Right lobe of liver (tissue), 6 donors: ENCODE measurements around the gene SLC10A1. TPM values are rescaled to one million over a fixed set of nuclear protein-coding genes. Genes with fewer than 3 reads are reported as not detected.

Source experiments
- ATAC-seq, 4 donors: fragments of 200-7000 bp; cut with Tn5 transposase; one replicate each; pipeline ENCODE4 v1.9.1; 2020; ENCODE audit warnings: mild to moderate bottlenecking in 4 of 4, moderate library complexity in 4 of 4
- DNase-seq, 3 donors: peaks; one replicate each; pipeline ENCODE4 v3.0.0-alpha.2; 2020
- H3K27ac ChIP-seq, 3 donors: fragments of 200-600 bp; one replicate each; pipeline ENCODE4 v1.8.0; 2022
- H3K27me3 ChIP-seq, 2 donors: fragments of 200-600 bp; one replicate each; pipeline ENCODE4 v1.8.0; 2022
- H3K36me3 ChIP-seq, 4 donors: fragments of 200-600 bp; sonication (generic) in 1 of 4; one replicate each; pipeline versions ENCODE4 v1.5.1 to v1.8.0; 2017 to 2022; ENCODE audit warnings: control low read depth in 1 of 4
- H3K4me1 ChIP-seq, 4 donors: fragments of 200-600 bp; sonication (generic) in 1 of 4; one replicate each; pipeline versions ENCODE4 v1.5.1 to v1.8.0; 2017 to 2022; ENCODE audit warnings: control low read depth in 1 of 4
- H3K4me3 ChIP-seq, 3 donors: fragments of 200-600 bp; one replicate each; pipeline ENCODE4 v1.8.0; 2022
- H3K9me3 ChIP-seq, 4 donors: fragments of 200-600 bp; sonication (generic) in 1 of 4; one replicate each; pipeline versions ENCODE4 v1.5.1 to v1.8.0; 2017 to 2022; ENCODE audit warnings: control low read depth in 1 of 4
- POLR2A ChIP-seq: fragments of 450-650 bp; IDR thresholded peaks from one replicate; pipeline ENCODE4 v1.6.1; 2017; ENCODE audit warnings: antibody characterized with exemption, mild to moderate bottlenecking
- WGBS: methylation state at CpG from one replicate; pipeline ENCODE4 v1.1.6; 2018; ENCODE audit warnings: low coverage, low lambda C conversion rate; ENCODE audit not compliant: insufficient coverage; ENCODE audit errors: missing lambda C conversion rate; 5-methylcytosine and 5-hydroxymethylcytosine counted together
- intact Hi-C, 2 donors: fragments of 100-400 bp; cut with DNase I; formaldehyde crosslinking; loops; one replicate each; pipeline versions ENCODE4 v1.11.2 to v1.14.1; 2022
- total RNA-seq, 6 experiments: library from RNA; depleted of rRNA in 2 of 6; stranded (reverse); fragments of >200 nt in 2 of 6; fragmentation: NEBNext Ultra II Directional in 3 of 6; extraction: Animal tissue kit (Norgen Biotek cat#: 25700) in 3 of 6; gene quantifications; one replicate each; pipeline versions ENCODE4 v1.1.0 to v1.2.4, GENCODE V29; 2016 to 2023
- TF ChIP-seq, protein P1 (sequence below), 4 donors: fragments of 200-600 bp in 3 of 4; fragments of 450-650 bp in 1 of 4; IDR thresholded peaks; one replicate each; pipeline versions ENCODE4 v1.5.1 to v1.8.0; 2016 to 2022; ENCODE audit warnings: antibody characterized with exemption in 4 of 4, mild to moderate bottlenecking in 2 of 4
- donor health status: DM: no; HTN: yes; CAD: no.
- donor health status: DM: no; HTN: no; CAD: no.
- donor health status: DM: no; HTN: no; CAD: no.
- donor health status: DM: no; HTN: yes; CAD: no.
- donor health status: DM: no; HTN: yes; CAD: no.

SLC10A1 gene
- total RNA-seq, 6 experiments from 2014 or later, result 61.5 to 260 (median 105) TPM

DNA sequence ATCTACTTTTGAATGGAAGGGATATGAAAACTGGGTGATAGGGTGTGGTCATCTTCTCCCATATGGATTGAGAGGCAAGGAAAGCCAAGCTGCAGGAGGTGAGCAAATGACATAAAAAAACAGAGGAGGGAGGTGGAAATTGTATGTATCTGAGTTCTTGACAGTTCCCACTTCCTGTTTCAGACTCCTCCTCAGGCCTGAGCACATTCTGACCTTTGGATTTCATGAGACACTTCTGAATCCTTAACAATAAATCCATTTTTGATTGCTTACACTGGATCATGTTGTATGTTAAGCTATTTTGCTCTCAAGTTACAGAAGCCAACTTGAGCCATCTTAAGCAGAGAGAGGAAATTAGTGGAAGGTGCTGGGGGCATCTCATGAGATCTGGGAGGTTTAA is 41.7 kb downstream of the SLC10A1 start:
- no peak for TF ChIP-seq POLR2A
- TF ChIP-seq, protein P1, sequence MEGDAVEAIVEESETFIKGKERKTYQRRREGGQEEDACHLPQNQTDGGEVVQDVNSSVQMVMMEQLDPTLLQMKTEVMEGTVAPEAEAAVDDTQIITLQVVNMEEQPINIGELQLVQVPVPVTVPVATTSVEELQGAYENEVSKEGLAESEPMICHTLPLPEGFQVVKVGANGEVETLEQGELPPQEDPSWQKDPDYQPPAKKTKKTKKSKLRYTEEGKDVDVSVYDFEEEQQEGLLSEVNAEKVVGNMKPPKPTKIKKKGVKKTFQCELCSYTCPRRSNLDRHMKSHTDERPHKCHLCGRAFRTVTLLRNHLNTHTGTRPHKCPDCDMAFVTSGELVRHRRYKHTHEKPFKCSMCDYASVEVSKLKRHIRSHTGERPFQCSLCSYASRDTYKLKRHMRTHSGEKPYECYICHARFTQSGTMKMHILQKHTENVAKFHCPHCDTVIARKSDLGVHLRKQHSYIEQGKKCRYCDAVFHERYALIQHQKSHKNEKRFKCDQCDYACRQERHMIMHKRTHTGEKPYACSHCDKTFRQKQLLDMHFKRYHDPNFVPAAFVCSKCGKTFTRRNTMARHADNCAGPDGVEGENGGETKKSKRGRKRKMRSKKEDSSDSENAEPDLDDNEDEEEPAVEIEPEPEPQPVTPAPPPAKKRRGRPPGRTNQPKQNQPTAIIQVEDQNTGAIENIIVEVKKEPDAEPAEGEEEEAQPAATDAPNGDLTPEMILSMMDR (IDR thresholded peaks at IDR 0.05), result no peak
- Histone ChIP-seq H3K4me1 (peaks cover 0 to 5% (median 2%) of the 10 kb centered on the region in 4 donors), H3K4me3 (no peak overlapping the region), H3K36me3 (no peaks in the 10 kb centered on the region), H3K27me3 (no peaks in the 10 kb centered on the region), H3K9me3 (no peaks in the 10 kb centered on the region), H3K27ac (no peak overlapping the region)
- DNase-seq (no peak), ATAC-seq (peak in 1 of 4 donors; percentile 12)
- intact Hi-C loops, result no loop called here

- WGBS, result no CpG with 5 or more reads among the region's 2 CpGs
- intact Hi-C loops, result no loop called here
- no peak overlapping the region for H3K27ac ChIP-seq
- TF ChIP-seq, protein P1 (IDR thresholded peaks at IDR 0.05), result no peak
- TF ChIP-seq POLR2A, result no peak
- no peak for ATAC-seq
- DNase-seq, result no peak
- no peaks in the 10 kb centered on the region for H3K36me3 ChIP-seq
- H3K4me3 ChIP-seq, result no peak overlapping the region
- no peaks in the 10 kb centered on the region for H3K27me3 ChIP-seq
- H3K9me3 ChIP-seq, result no peaks in the 10 kb centered on the region
- H3K4me1 ChIP-seq, result peaks cover 0 to 13% (median 3%) of the 10 kb centered on the region in 4 donors
These were observed 42.6 kb downstream of the SLC10A1 start for GRCh38 chr14:69754487-69754886.

GRCh38 chr14:69753860-69754259 is 43.2 kb downstream of the SLC10A1 start:
- Histone ChIP-seq H3K27ac (no peak overlapping the region), H3K36me3 (no peaks in the 10 kb centered on the region), H3K9me3 (no peaks in the 10 kb centered on the region), H3K4me3 (no peak overlapping the region), H3K4me1 (peaks cover 0 to 15% (median 3%) of the 10 kb centered on the region in 4 donors), H3K27me3 (no peaks in the 10 kb centered on the region)
- DNase-seq (no peak), ATAC-seq (no peak)
- TF ChIP-seq POLR2A, result no peak
- TF ChIP-seq, protein P1 (IDR thresholded peaks at IDR 0.05), result no peak
- intact Hi-C loops, result no loop called here
- WGBS, result no CpG with 5 or more reads among the region's 1 CpG

GRCh38 chr14:69752773-69753172 is 44.3 kb downstream of the SLC10A1 start:
- Histone ChIP-seq H3K36me3 (no peaks in the 10 kb centered on the region), H3K4me1 (peaks cover 0 to 15% (median 3%) of the 10 kb centered on the region in 4 donors), H3K27me3 (no peaks in the 10 kb centered on the region), H3K4me3 (no peak overlapping the region), H3K27ac (no peak overlapping the region), H3K9me3 (no peaks in the 10 kb centered on the region)
- WGBS, result 50% methylated on average over 1 of the region's 1 CpG
- intact Hi-C loops, result no loop called here
- DNase-seq (no peak), ATAC-seq (no peak)
- TF ChIP-seq, protein P1 (IDR thresholded peaks at IDR 0.05), result no peak
- TF ChIP-seq POLR2A, result no peak

GRCh38 chr14:69750495-69750894 is 46.5 kb downstream of the SLC10A1 start:
- DNase-seq (no peak), ATAC-seq (peak; percentile 3 to 18 (median 8))
- intact Hi-C loops, result no loop called here
- H3K36me3 ChIP-seq, result no peaks in the 10 kb centered on the region
- TF ChIP-seq, protein P1 (IDR thresholded peaks at IDR 0.05), result no peak
- TF ChIP-seq POLR2A, result no peak
- peaks cover 0 to 15% (median 3%) of the 10 kb centered on the region in 4 donors for H3K4me1 ChIP-seq
- no peaks in the 10 kb centered on the region for H3K9me3 ChIP-seq
- WGBS, result 85% methylated on average over 1 of the region's 2 CpGs
- no peaks in the 10 kb centered on the region for H3K27me3 ChIP-seq
- H3K4me3 ChIP-seq, result no peak overlapping the region
- H3K27ac ChIP-seq, result peak overlapping the region in 1 of 3 donors; percentile 44
